HG02884 (cell line): ENCODE measurements around the gene MIS12.

Experiments
- ATAC-seq: cut with Tn5 transposase; IDR thresholded peaks from one replicate; pipeline ENCODE4 v1.9.1; 2021; ENCODE audit warnings: mild to moderate bottlenecking, moderate library complexity; ENCODE audit not compliant: unreplicated experiment

The MIS12 gene, protein sequence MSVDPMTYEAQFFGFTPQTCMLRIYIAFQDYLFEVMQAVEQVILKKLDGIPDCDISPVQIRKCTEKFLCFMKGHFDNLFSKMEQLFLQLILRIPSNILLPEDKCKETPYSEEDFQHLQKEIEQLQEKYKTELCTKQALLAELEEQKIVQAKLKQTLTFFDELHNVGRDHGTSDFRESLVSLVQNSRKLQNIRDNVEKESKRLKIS

DNA sequence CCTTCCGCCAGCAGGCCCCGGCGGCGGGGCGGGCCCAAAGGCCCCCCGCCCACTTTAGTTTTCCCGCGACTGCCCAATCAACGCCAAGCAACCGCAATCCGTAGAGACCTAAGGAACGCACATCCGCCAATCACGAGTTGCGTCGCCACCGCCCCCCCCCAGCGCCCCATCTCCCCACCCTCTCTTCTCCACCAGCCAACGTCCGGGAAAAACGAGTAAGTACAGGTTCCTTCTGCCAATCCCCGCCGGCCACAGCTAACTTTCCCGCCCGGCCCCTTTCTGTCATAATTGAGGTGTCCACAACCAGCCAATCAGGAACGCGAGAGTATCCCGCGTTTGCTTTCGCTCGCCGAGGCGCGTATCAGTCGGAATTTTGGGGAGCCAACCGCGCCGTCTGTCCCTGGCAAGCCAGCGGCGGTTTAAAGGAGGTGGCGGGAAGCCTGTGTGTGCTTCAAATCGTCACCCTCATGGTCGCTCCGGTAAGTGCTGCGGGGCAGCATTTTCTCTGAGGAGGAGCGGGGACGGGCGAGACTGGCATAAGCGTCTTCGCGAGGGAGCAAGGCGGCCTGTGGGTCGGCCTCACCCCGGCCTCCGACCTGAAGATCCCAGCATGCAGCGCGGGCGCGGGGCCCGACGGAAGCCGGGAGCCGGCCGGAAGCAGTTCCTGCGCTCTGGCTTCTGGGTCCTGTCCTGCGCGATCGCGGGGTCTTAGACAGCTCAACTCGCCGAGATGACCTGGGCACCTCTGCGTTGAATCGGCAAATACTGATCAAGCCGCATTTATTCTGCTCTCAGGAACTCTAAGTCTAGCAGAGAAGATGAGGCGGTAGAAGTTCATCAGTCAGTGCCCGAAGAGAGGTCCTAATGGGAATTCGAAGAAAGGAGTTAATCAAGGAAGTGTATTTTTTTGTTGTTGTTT is at the start of gene MIS12:
Gene MIS12 (plus strand): TSS at position 361 of the 919 bp plus-strand sequence. CDS start 2,297 bp downstream, outside the sequence.
- ATAC-seq: peak; percentile 78

DNA sequence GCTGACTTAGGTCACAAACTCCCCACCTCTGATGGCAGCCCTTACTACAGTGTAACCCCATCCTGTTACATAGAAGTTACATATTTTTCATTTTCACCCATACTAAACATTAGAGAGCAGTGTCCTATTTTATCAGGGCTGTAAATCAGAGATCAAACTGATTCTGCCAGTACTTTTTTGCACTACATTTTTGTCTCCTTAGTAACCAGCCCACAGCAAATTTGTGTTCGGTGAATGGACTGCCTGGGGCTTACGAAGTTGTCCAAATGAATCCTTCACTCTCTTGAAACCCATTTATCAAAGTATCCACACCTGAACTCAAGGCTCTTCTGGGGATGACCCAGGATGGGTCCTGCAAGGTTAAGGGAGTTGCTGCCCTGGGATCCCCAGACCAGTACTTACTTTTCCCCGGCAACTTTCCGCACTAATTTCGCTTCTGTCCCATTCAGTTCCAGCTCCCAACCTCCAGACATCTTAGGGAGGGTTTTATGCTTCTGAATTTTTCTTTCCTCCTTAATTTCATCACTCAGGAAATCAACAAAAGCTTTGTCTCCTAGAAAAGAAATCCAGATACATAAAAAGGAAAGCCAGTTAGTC is 48.5 kb upstream of the MIS12 start:
- no peak for ATAC-seq

DNA sequence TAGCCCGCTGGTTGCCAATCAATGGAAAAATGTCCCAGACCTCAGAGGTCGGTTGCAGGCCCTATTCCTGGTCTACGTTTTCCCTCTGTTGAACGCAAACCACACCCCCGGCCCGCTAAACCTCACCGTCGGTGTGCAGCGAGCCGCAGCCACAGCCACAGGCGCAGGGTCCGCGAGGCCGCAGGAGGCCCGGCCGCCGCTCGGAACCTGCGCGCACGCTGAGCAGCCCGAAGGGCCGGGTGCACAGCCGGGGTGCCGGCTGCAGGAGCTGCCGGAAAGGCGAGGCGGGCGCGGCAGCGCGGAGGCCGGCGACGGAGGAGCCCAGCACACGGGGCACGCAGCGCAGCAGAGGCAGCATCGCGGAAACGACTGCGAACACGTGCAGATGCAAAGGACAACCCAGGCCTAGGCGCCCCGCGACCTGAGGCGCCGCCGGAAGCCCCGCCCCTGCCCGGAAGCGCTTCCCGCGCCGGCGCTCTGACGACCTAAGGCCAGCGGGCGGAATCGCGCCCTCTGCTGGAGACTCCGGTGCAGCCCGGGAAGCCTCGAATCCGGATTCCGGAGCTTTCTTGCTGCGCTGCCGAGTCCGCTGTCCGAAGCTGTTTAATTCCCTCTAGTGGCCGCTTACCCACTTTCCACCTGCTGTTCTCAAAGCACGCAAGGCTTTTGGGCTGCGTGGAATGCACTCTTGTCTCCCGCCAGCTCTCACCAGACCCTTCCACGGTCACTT is 47.5 kb upstream of the MIS12 start, which contains the start of gene C1QBP:
Gene C1QBP (minus strand): TSS at position 440 of the 730 bp plus-strand sequence. CDS start 82 bp downstream, at position 358.
- ATAC-seq: peak; percentile 70

DNA sequence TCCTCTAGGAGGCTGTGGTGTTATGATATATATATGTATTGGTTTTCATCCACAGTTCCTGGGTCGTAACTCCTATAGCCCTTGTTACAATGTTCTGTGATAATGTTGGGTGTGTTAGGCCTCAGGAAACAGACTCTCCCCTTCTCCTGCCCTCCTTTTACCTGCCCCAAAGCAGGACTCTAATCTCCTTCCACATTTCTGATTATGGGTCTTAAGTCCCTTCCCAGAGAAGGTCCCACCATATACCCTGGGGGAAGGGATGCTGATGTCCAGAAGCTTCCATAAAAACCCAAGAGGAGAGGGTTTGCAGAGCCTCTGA is 47.0 kb upstream of the MIS12 start:
- ATAC-seq: no peak

DNA sequence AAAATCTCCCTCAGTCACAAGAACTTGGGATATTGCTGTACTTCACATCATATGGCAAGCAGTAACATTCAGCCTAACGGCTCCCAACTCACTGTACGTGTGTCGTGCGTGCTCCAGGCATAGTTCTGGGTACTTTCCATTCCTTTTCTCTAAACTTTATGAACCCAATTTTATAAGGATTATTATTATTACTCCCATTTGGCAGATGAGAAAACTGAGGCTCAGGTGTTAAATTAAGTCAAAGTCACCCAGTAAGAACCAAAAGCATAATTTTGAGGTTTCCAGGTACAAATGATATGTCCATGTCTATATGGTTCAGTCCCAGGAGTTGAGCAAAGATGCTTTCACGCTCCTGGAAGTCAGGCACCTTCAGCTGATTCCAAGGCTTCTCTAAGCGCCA is 42.6 kb upstream of the MIS12 start:
- ATAC-seq: no peak

DNA sequence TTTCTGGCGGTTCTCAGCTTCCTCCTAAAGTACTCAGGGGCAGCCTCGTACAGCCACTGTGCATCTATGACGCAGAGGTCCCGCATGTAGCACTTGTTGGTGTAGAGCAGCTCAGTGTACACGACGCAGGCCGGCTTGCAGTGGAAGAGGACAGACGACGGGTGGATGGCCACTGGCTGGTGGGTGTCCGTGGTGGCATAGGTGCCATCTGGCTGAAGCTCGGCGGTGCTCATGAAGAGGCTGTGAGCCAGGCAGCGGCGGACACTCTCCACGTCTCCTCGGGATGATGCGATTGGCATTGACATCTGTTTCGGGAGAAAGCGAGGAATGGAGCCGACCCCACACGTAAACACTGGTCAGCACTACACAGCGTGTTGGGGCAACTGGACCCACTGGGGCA is 42.2 kb upstream of the MIS12 start:
- no peak for ATAC-seq

DNA sequence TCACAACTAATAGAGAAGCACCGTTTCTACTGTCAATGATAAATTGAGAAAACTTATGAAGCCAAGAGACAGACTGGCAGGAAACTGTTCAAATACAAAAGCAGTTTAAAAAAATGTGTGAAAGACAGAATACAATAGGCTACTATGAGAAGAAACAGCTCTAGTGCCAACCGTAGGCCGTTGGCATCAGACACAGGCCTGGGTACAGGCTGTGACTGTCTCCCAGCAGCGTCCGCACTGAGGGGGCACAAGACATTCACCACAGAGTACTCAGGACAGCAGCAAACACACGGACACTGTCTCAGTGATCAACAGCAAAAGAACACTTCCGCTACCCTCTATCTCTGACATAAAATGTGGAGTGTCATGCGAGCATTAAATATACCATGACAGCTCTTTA is 39.6 kb upstream of the MIS12 start:
- no peak for ATAC-seq

DNA sequence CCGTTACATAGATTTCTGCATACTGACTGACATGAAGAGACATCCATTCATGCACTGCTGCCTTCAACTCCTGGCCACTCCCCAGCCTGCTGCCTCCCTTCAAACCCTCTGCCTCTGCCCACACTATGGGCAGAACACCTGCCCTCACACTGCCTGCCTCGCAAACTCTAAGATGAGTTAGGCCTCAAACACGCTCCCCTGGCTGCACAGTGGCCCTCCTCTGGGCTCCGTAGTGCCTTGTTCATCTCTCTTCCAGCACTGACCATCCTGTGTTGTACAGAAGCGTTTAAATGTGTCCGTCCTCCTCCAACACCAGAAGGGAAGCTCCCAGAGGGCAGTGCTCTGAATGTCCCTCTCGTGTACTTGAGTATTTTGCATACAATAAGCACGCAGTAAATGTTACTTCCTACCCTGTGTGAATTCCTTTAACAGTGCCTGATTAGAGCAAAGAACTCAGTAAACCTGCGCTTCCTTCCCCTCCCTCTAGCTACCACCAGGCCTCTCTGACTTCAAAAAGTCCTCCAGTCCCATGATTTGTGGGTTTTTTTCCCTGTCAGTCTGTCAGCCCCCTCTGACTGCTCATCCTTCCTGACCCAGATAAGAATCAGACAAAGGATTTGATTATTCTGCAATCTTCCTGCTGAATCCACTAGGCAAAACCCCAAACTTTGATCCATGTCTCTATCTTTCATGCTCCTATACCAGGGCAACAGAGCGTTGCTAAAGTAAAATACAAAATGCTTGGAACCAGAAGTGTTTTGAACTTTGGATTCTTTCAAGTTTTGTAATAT is 21.5 kb upstream of the MIS12 start:
- ATAC-seq: no peak

DNA sequence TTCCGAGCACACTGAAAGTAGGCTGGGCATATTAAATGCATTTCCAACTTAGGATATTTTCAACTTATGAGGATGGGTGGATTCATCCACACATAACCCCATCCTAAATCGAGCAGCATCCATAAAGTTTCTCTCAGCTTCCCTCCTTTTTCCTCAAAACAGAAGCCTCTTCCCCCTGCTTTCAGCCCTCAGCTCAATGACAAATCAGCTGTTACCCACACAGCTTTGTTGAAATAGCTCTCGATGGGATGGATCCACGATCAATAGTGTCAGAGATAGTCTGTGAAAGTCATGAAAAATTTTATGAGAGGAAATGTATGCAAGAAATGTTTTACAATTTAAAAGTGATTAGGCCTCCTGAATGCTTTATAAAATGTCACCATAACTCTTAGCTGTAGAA is 20.1 kb upstream of the MIS12 start:
- ATAC-seq: no peak

DNA sequence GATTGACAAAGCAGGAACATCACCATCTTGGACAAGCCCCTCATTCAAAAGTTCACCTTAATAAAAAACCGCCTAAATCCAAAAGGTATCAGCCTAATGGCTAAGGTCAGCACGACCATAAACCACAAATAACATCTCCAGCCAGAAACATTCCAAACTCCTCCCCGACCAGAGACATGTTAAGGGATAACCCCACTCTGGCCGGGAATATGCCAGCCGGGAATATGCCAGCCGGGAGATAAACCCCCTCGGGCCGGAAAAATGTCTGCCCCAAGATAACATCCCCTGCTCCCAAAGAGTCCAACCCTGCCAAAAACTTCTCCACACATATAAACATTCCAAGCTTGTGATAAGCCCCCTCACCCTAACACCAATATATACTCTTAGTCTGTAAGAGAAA is 18.9 kb upstream of the MIS12 start:
- ATAC-seq: no peak

DNA sequence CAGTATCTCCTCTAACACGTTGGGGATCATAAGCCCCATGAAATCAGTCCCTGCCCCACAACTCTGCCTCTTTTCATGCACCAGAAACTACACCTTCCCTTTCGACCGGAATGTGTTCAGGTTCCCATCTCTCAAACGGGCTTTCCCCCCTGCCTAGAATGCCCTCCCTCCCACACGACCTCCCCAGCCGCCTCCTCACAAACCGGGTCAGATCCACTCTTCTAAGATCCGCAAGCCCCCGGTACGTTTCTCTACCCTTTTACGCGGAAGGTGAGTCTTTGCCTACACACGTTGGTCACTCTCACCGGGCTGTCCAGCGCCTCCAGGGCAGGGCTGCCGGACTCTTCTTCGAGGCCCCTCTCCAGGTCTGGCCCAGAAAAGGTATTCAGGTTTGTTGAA is 18.3 kb upstream of the MIS12 start:
- ATAC-seq: no peak

DNA sequence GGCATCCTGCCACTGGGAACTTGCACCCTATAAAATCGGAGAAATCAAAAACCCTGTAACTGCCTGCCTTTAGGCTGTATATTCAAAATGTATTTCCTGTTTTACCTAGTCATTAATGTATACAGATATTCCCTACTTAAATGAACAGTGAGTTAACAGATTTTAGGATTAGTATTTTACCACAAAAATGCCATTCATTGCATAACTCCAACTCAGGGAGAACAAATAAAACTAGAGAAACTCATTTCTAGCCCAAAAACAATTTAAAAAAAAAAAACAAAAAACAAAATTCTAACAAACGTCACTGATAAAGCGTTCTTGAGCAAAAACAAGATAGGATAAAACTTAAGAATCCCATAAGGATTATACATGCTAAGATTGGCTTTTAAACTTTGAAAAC is 13.9 kb upstream of the MIS12 start:
- no peak for ATAC-seq

DNA sequence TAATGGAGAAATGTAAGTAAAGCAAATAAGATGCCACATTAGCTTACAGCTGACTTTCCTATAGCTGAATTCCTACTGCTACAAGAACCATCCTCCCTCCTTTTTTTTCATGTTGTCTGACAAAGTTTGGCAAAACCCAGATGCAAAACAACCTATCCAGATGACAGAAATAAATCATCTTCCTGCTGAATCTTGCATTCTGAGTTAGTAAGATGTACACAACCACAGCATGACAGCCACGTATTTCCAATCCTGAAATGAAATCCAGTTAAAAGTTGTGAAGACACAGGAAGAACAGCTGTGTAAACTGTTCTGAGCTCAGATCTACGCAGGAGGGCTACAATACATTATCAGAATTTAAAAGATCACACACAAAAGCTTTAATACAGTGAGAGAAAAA is 12.5 kb upstream of the MIS12 start:
- no peak for ATAC-seq

DNA sequence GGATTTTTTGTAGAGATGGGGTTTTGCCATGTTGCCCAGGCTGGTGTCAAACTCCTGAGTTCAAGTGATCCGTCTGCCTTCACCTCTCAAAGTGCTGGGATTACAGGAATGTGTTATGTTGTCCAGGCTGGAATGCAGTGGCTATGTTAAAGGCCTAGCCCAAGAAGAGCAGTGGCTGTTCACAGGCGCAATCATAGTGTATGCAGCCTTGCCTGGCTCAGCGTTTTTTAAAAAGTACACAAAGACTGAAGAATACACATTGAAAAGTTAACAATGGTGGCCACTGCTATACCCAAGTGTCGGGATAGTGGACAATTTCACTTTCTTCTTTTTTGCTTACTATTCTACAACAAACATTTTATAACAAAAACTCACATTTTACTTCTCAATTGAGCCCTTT is 7.4 kb upstream of the MIS12 start:
- no peak for ATAC-seq

DNA sequence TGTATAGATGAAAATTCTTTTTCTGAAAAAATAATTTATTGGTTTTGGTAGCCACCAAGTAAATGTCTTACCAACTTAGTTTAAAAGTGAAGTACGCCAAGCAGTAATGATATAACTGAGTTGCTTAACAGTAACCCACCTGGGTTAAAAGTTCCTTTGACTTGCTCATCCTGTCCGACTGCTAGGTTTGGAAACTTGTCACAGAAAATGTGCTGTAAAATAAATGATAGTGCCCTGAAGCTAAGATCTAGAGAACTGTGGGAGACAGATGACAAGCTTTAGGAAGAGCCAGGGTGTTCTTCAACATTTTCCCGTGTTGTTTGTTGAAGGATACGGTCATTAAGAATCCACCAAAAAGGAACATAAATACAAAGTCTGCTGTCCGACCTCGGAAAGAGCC is 5.4 kb upstream of the MIS12 start:
- ATAC-seq: no peak

DNA sequence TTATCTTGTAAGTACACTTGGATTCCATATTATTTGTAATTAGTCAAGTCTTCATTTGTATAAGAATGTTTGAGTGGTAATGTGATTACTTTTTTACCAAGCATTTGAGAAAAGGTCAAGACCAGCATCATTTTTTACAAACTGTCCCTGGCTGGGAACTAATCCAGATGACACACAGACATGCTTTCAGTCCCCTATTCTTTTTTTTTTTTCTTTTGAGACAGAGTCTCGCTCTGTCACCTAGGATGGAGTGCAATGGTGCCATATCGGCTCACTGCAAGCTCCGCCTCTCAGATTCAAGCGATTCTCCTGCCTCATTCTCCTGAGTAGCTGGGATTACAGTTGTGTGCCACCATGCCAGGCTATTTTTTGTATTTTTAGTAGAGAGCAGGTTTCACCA is 4.9 kb upstream of the MIS12 start:
- ATAC-seq: no peak

DNA sequence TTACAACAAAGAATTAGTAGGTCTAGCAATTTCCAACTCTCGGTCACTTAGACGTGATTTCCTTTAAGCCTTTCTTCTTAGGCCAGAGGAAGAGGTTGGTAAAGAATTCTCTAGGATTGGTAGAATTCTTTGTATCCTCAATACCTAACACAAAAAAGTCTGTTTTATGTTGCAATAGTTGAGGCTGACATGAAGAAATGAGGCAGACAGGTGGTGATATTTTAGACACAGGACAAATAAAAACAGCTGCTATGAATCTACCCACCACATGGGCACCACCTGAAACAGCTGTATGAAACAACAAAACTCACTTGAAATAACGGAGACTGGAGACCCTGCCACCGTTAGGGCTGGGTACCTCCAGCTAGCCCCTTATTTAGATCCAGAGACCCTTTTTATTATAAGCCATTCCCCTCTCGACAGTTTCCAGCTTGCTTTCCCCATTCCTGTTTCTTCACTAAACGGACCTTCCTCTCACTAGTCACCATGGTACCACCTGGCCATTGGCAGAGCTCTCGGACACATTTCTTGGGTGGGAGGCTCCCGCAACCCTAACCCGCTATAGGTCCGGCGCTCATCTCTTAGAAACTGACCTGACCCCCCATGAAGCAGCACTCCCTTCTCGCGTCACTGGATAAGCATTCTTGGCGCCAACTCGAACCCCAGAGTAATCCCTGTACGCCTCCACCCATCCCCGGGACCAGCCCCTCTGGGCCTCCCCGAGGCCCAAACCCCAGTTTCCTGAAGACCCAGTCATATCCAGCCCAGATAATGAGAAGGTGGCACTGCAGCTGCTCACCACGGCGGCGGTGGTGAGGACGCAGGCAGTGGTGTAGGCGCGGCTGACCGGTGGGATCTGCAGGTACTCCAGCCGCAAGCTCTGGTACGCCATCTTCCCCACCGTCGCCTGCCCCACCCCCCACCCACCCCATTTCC is 828 bp upstream of the MIS12 start, which contains the start of gene DERL2:
Gene DERL2 (minus strand): TSS at position 909 of the 936 bp plus-strand sequence. CDS start 17 bp downstream, at position 892.
- peak; percentile 23 for ATAC-seq

DNA sequence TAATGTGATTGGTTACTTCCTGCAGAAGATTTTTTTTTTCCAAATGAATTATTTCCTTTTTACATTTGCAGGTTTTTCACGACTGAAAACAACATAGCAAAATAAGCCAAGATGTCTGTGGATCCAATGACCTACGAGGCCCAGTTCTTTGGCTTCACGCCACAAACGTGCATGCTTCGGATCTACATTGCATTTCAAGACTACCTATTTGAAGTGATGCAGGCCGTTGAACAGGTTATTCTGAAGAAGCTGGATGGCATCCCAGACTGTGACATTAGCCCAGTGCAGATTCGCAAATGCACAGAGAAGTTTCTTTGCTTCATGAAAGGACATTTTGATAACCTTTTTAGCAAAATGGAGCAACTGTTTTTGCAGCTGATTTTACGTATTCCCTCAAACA is 2.4 kb downstream of the MIS12 start:
- no peak for ATAC-seq

DNA sequence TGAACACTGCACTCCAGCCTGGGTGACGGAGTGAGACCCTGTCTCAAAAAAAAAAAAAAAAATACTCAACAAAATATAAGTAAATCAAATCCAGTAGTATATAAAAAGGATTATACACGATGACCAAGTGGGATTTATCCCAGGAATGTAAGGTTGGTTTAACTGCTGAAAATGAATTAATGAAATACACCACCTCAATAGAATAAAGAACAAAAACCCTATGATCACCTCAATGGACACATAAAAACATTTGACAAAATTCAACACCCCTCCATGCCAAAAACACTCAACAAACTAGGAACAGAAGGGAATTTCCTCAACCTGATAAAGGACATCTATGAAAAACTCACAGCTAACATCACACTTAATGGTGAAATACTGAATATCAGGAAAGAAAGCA is 6.6 kb downstream of the MIS12 start:
- no peak for ATAC-seq
